Karpas-422 (cell line): Measurements from ENCODE around the gene PYCR2. TPM values are rescaled to one million over a fixed set of nuclear protein-coding genes. Genes with fewer than 3 reads are reported as not detected.

ENCODE experiments used
- DNase-seq: peaks from one replicate; pipeline ENCODE4 v3.0.0-alpha.2; 2015
- H2AFZ ChIP-seq: fragments of 200-600 bp; sonication (generic); 2 replicates; pipeline ENCODE4 v1.6.1; 2014; ENCODE audit warnings: antibody characterized with exemption, low read length, mixed read lengths
- H3K27ac ChIP-seq: fragments of 200-600 bp; sonication (generic); 2 replicates; pipeline ENCODE4 v1.5.1; 2014; ENCODE audit warnings: mild to moderate bottlenecking, low read length, moderate library complexity
- H3K27me3 ChIP-seq: fragments of 200-600 bp; sonication (generic); 2 replicates; pipeline ENCODE4 v1.6.1; 2014; ENCODE audit warnings: low read length, mixed read lengths
- H3K36me3 ChIP-seq: fragments of 200-600 bp; sonication (generic); 2 replicates; pipeline ENCODE4 v1.6.1; 2014; ENCODE audit warnings: low read length, mixed read lengths; ENCODE audit not compliant: insufficient read depth
- H3K4me1 ChIP-seq: fragments of 200-600 bp; sonication (generic); 2 replicates; pipeline ENCODE4 v1.6.1; 2014; ENCODE audit warnings: mild to moderate bottlenecking, low read length, mixed read lengths
- H3K4me2 ChIP-seq: fragments of 200-600 bp; sonication (generic); 2 replicates; pipeline ENCODE4 v1.6.1; 2014; ENCODE audit warnings: low read length, low read depth, mild to moderate bottlenecking; ENCODE audit not compliant: poor library complexity, severe bottlenecking
- H3K4me3 ChIP-seq: fragments of 200-600 bp; sonication (generic); 2 replicates; pipeline ENCODE4 v1.5.1; 2014; ENCODE audit warnings: mild to moderate bottlenecking, antibody characterized with exemption, low read length, mixed read lengths
- H3K79me2 ChIP-seq: fragments of 200-600 bp; sonication (generic); 2 replicates; pipeline ENCODE4 v1.6.1; 2014; ENCODE audit warnings: mild to moderate bottlenecking, low read length, mixed read lengths
- H3K9ac ChIP-seq: fragments of 200-600 bp; sonication (generic); 2 replicates; pipeline ENCODE4 v1.6.0; 2014; ENCODE audit warnings: low read length
- H3K9me2 ChIP-seq: fragments of 200-600 bp; sonication (generic), shearing (Covaris generic); replicated peaks from 2 replicates; pipeline ENCODE4 v1.6.0; 2014; ENCODE audit warnings: mild to moderate bottlenecking, low read length, moderate library complexity; ENCODE audit not compliant: insufficient read depth
- H3K9me3 ChIP-seq: fragments of 300-700, 200-600 bp; sonication (generic); 2 replicates; pipeline ENCODE4 v1.6.1; 2014; ENCODE audit warnings: low read length, mixed read lengths
- H4K20me1 ChIP-seq: fragments of 200-600 bp; sonication (generic); 2 replicates; pipeline ENCODE4 v1.6.1; 2014; ENCODE audit warnings: mild to moderate bottlenecking, antibody characterized with exemption, low read length, low read depth; ENCODE audit not compliant: insufficient read depth
- total RNA-seq: library from RNA; depleted of rRNA; stranded (reverse); fragments of >200 nt; shearing (Covaris generic); gene quantifications from 2 replicates; pipeline ENCODE4 v1.2.3, GENCODE V29; 2014; ENCODE audit warnings: low replicate concordance

Gene PYCR2
- total RNA-seq, 1 experiment from 2014 or later = 57.0 TPM

DNA sequence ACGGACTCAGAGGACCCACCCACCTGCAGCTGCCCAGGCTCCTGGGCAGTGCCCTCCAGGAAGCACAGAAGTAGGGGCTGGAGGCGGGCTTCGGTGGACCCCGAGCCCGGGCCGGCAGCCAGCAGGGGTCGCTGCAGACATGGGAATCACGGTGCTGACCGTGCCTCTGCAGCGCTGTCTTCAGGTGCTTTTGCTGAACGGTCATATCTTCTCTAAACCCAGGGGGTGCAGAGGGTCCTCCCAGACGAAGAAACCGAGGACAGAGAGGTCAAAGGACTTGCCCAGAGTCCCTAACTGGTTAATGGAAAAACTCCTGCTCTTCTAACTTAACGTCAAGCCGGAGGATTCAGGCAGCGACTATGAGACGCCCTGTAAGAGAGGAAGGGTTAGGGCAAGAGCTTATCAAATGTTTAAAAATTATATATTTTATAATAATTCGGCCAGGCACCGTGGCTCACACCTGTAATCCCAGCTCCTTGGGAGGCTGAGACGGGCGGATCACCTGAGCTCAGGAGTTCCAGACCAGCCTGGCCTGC is 38.5 kb upstream of the PYCR2 start:
- peak; percentile 83 for DNase-seq

DNA sequence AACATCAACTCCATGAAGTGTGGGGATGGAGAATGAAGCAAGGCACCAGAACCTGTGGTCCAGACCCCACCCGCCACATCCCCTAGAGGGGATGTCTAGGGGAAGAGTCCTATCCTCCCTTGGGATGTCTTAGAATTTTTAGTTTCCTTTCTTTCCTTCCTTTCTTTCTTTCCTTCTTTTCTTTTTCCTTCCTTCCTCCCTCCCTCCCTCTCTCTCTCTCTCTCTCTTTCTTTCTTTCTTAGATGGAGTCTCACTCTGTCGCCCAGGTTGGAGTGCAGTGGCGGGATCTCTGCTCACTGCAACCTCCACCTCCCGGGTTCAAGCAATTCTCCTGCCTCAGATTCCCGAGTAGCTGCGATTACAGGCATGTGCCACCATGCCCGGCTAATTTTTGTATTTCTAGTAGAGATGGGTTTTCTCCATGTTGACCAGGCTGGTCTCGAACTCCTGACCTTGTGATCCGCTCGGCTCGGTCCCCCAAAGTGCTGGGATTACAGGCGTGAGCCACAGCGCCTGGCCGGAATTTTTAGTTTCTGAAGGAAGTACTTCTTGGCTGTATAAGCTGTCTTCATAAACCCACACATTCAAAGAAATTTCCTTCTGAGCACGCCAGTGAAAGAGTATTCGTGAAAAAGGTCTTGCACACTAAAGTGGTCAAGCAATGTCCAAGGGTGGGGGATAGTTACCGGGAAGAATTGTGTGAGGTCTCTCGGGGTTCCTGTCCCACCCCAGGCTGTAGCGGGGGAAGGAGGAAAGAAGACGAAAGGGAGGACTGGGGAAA is 37.8 kb upstream of the PYCR2 start:
- no peaks in the 10 kb centered on the region for H3K36me3 ChIP-seq
- H3K4me3 ChIP-seq = no peak overlapping the region
- no peak overlapping the region for H3K4me2 ChIP-seq
- no peak for DNase-seq
- no peak overlapping the region for H3K9ac ChIP-seq
- no peaks in the 10 kb centered on the region for H3K27me3 ChIP-seq
- H3K79me2 ChIP-seq = no peaks in the 10 kb centered on the region
- H4K20me1 ChIP-seq = no peaks in the 10 kb centered on the region
- H2AFZ ChIP-seq = no peak overlapping the region
- H3K27ac ChIP-seq = no peak overlapping the region
- no peaks in the 10 kb centered on the region for H3K9me3 ChIP-seq
- H3K9me2 ChIP-seq = no peaks in the 10 kb centered on the region
- no peaks in the 10 kb centered on the region for H3K4me1 ChIP-seq

More for the DNA sequence above, 38.5 kb upstream of the PYCR2 start:
- no peaks in the 10 kb centered on the region for H3K36me3 ChIP-seq
- H3K9ac ChIP-seq = no peak overlapping the region
- H3K27me3 ChIP-seq = no peaks in the 10 kb centered on the region
- no peaks in the 10 kb centered on the region for H3K79me2 ChIP-seq
- no peak overlapping the region for H3K27ac ChIP-seq
- no peak overlapping the region for H3K4me3 ChIP-seq
- no peaks in the 10 kb centered on the region for H3K4me1 ChIP-seq
- H2AFZ ChIP-seq = no peak overlapping the region
- H3K4me2 ChIP-seq = no peak overlapping the region
- no peaks in the 10 kb centered on the region for H3K9me3 ChIP-seq
- H4K20me1 ChIP-seq = no peaks in the 10 kb centered on the region
- no peaks in the 10 kb centered on the region for H3K9me2 ChIP-seq

DNA sequence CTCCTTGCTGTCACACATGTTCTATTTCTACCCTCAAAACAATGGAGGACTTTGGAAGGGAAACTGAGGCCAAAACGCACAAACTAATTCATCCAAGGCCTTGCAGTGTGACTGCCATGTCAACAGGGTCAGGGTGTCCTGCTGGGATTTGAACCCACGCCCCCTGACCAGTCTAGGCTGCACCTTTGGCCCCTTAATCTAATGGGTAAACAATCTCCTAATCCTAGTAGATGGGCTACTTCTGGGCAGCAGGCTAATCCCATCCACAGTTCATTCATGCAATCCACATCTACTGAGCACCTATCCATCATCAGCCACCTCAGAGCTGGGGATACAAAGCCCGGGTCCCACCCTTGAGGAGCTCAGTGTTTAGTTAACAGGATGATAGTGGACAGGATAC is 34.0 kb upstream of the PYCR2 start:
- Histone ChIP-seq H3K4me3 (no peak overlapping the region), H3K9me3 (no peaks in the 10 kb centered on the region), H3K4me2 (no peak overlapping the region), H3K9ac (no peak overlapping the region), H4K20me1 (no peaks in the 10 kb centered on the region), H3K4me1 (no peaks in the 10 kb centered on the region), H3K27me3 (no peaks in the 10 kb centered on the region), H3K9me2 (no peaks in the 10 kb centered on the region), H2AFZ (no peak overlapping the region), H3K27ac (no peak overlapping the region), H3K79me2 (no peaks in the 10 kb centered on the region), H3K36me3 (no peaks in the 10 kb centered on the region)
- no peak for DNase-seq

- no peak overlapping the region for H3K4me3 ChIP-seq
- H3K9me2 ChIP-seq = no peaks in the 10 kb centered on the region
Observed at GRCh38 chr1:225954753-225955152, 30.7 kb upstream of the PYCR2 start.

GRCh38 chr1:225953315-225953714 is 29.3 kb upstream of the PYCR2 start:
- H4K20me1 ChIP-seq = no peaks in the 10 kb centered on the region

More at GRCh38 chr1:225954753-225955152, 30.7 kb upstream of the PYCR2 start:
- H3K9me3 ChIP-seq = no peaks in the 10 kb centered on the region
- no peak overlapping the region for H3K27ac ChIP-seq
- H3K27me3 ChIP-seq = no peaks in the 10 kb centered on the region
- H2AFZ ChIP-seq = no peak overlapping the region
- H3K4me2 ChIP-seq = no peak overlapping the region
- H3K79me2 ChIP-seq = no peaks in the 10 kb centered on the region
- no peaks in the 10 kb centered on the region for H3K4me1 ChIP-seq
- H3K36me3 ChIP-seq = no peaks in the 10 kb centered on the region
- H4K20me1 ChIP-seq = no peaks in the 10 kb centered on the region
- H3K9ac ChIP-seq = no peak overlapping the region
- DNase-seq = no peak

GRCh38 chr1:225950905-225951497 is 27.0 kb upstream of the PYCR2 start:
- no peaks in the 10 kb centered on the region for H3K36me3 ChIP-seq
- H3K9me3 ChIP-seq = no peaks in the 10 kb centered on the region
- H3K4me1 ChIP-seq = no peaks in the 10 kb centered on the region
- no peak overlapping the region for H3K4me2 ChIP-seq
- H4K20me1 ChIP-seq = no peaks in the 10 kb centered on the region
- H3K4me3 ChIP-seq = no peak overlapping the region
- no peak overlapping the region for H3K27ac ChIP-seq
- no peaks in the 10 kb centered on the region for H3K79me2 ChIP-seq
- no peaks in the 10 kb centered on the region for H3K27me3 ChIP-seq
- no peak overlapping the region for H3K9ac ChIP-seq
- DNase-seq = no peak
- no peak overlapping the region for H2AFZ ChIP-seq
- no peaks in the 10 kb centered on the region for H3K9me2 ChIP-seq

More at GRCh38 chr1:225953315-225953714, 29.3 kb upstream of the PYCR2 start:
- DNase-seq = no peak
- no peaks in the 10 kb centered on the region for H3K36me3 ChIP-seq
- H3K27me3 ChIP-seq = no peaks in the 10 kb centered on the region
- no peak overlapping the region for H3K4me3 ChIP-seq
- no peak overlapping the region for H3K9ac ChIP-seq
- H3K4me1 ChIP-seq = no peaks in the 10 kb centered on the region
- H2AFZ ChIP-seq = no peak overlapping the region
- no peaks in the 10 kb centered on the region for H3K9me3 ChIP-seq
- H3K27ac ChIP-seq = no peak overlapping the region
- no peak overlapping the region for H3K4me2 ChIP-seq
- no peaks in the 10 kb centered on the region for H3K79me2 ChIP-seq
- no peaks in the 10 kb centered on the region for H3K9me2 ChIP-seq

- H3K9me2 ChIP-seq = no peaks in the 10 kb centered on the region
- no peak overlapping the region for H3K9ac ChIP-seq
- H3K4me1 ChIP-seq = peaks cover 6% of the 10 kb centered on the region
- no peak overlapping the region for H3K4me2 ChIP-seq
- no peaks in the 10 kb centered on the region for H3K27me3 ChIP-seq
- H4K20me1 ChIP-seq = no peaks in the 10 kb centered on the region
- no peaks in the 10 kb centered on the region for H3K9me3 ChIP-seq
- no peak overlapping the region for H2AFZ ChIP-seq
- H3K4me3 ChIP-seq = no peak overlapping the region
- no peak overlapping the region for H3K27ac ChIP-seq
- no peak for DNase-seq
- H3K36me3 ChIP-seq = no peaks in the 10 kb centered on the region
- H3K79me2 ChIP-seq = no peaks in the 10 kb centered on the region
Observed at GRCh38 chr1:225949041-225949440, 25.0 kb upstream of the PYCR2 start.

DNA sequence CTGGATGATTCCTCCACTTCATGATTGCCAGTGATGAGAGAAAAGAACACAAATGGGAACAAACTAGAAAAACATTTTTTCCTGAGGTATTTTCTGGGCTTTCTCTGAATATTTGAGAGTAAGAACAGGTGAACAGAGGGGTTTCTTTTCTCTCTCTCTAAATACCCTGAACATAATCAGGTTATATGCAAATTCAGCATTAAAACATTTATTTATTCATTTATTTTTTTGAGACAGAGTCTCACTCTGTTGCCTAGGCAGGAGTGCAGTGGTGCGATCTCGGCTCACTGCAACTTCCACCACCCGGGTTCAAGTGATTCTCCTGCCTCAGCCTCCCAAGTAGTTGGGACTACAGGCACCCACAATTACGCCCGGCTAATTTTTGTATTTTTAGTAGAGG is 22.8 kb upstream of the PYCR2 start:
- Histone ChIP-seq H3K27ac (no peak overlapping the region), H3K4me3 (no peak overlapping the region), H4K20me1 (no peaks in the 10 kb centered on the region), H3K9ac (no peak overlapping the region), H3K9me2 (no peaks in the 10 kb centered on the region), H3K36me3 (no peaks in the 10 kb centered on the region), H3K27me3 (no peaks in the 10 kb centered on the region), H3K9me3 (no peaks in the 10 kb centered on the region), H3K79me2 (no peaks in the 10 kb centered on the region), H3K4me2 (no peak overlapping the region), H2AFZ (no peak overlapping the region), H3K4me1 (peaks cover 9% of the 10 kb centered on the region)
- DNase-seq = no peak
